Stomach (tissue), 4 donors: ENCODE results near the gene TWF2.

Source experiments
- CTCF ChIP-seq, 7 experiments: fragments of 450-650 bp in 4 of 7; fragments of 200-600 bp in 3 of 7; sonication (generic) in 3 of 7; IDR thresholded peaks; one replicate each; pipeline ENCODE4 v1.5.1; 2016 to 2019; ENCODE audit warnings: antibody characterized with exemption in 7 of 7, control low read depth in 2 of 7, mild to moderate bottlenecking in 1 of 7
- EP300 ChIP-seq: sonication (generic); formaldehyde crosslinking; IDR thresholded peaks from one replicate; pipeline ENCODE4 v1.6.1; 2017; ENCODE audit warnings: antibody characterized with exemption
- POLR2AphosphoS5 ChIP-seq, 3 donors: sonication (generic); formaldehyde crosslinking; IDR thresholded peaks; one replicate each; pipeline ENCODE4 v1.6.1; 2016; ENCODE audit warnings: antibody characterized with exemption in 3 of 3

- no peak for TF ChIP-seq EP300
- no peak for TF ChIP-seq CTCF (IDR thresholded peaks at IDR 0.05)
- no peak for TF ChIP-seq POLR2AphosphoS5 (IDR thresholded peaks at IDR 0.05)
These were observed 3.1 kb upstream of the TWF2 start for GRCh38 chr3:52242039-52242438.
